GM19328 (cell line): Measurements from ENCODE around the gene TNFRSF4.
"Not testable (repeated sequence)": the region's sequence is repeated elsewhere in the genome, so short reads cannot be mapped to it uniquely, and the experiment has no call there.

Experiments used
- ATAC-seq: cut with Tn5 transposase; IDR thresholded peaks from one replicate; pipeline ENCODE4 v1.9.1; 2021; ENCODE audit warnings: mild to moderate bottlenecking, moderate library complexity; ENCODE audit not compliant: unreplicated experiment

The TNFRSF4 gene

GRCh38 chr1:1213345-1214265 is at the start of gene TNFRSF4:
TNFRSF4 (minus strand) TSS chr1:1214153; CDS start chr1:1214127, 26 bp downstream.
- ATAC-seq, result no peak

- ATAC-seq, result no peak
Observed at GRCh38 chr1:1262758-1263157, 48.8 kb upstream of the TNFRSF4 start.

- no peak for ATAC-seq
Observed at GRCh38 chr1:1262071-1262470, 48.1 kb upstream of the TNFRSF4 start.

GRCh38 chr1:1260843-1261560 is 47.0 kb upstream of the TNFRSF4 start:
- no peak for ATAC-seq

- ATAC-seq, result no peak
Observed at GRCh38 chr1:1259951-1260600, 46.1 kb upstream of the TNFRSF4 start.

- no peak for ATAC-seq
Observed at GRCh38 chr1:1259540-1259939, 45.6 kb upstream of the TNFRSF4 start.

GRCh38 chr1:1259119-1259488 is 45.2 kb upstream of the TNFRSF4 start:
- ATAC-seq, result no peak

- ATAC-seq, result no peak
Observed at GRCh38 chr1:1256956-1257871, 43.3 kb upstream of the TNFRSF4 start.

GRCh38 chr1:1255611-1256010 is 41.7 kb upstream of the TNFRSF4 start:
- ATAC-seq, result no peak

- no peak for ATAC-seq
Observed at GRCh38 chr1:1255078-1255477, 41.1 kb upstream of the TNFRSF4 start.

GRCh38 chr1:1254667-1254998 is 40.7 kb upstream of the TNFRSF4 start:
- no peak for ATAC-seq

- no peak for ATAC-seq
Observed at GRCh38 chr1:1253972-1254666, 40.2 kb upstream of the TNFRSF4 start.

GRCh38 chr1:1253314-1253713 is 39.4 kb upstream of the TNFRSF4 start:
- no peak for ATAC-seq

- no peak for ATAC-seq
Observed at GRCh38 chr1:1250786-1251284, 36.9 kb upstream of the TNFRSF4 start.

- not testable (repeated sequence) for ATAC-seq
Observed at GRCh38 chr1:1248009-1248913, 34.3 kb upstream of the TNFRSF4 start.

- ATAC-seq, result no peak
Observed at GRCh38 chr1:1247341-1247913, 33.5 kb upstream of the TNFRSF4 start.

GRCh38 chr1:1246577-1247340 is 32.8 kb upstream of the TNFRSF4 start, which contains the start of gene C1QTNF12:
C1QTNF12 (minus strand) TSS chr1:1246722; CDS start chr1:1246690, 32 bp downstream.
- ATAC-seq, result no peak
